ENCODE results near the gene TELO2. TPM values are rescaled to one million over a fixed set of nuclear protein-coding genes. Genes with fewer than 3 reads are reported as not detected.

TELO2 gene
- total RNA-seq, 2 donors from 2014 or later, result 85.0 to 91.7 TPM

GRCh38 chr16:1454561-1454960 is 38.6 kb upstream of the TELO2 start:
- DNase-seq, result no peak
- TF ChIP-seq CTCF (conservative IDR thresholded peaks at IDR 0.05), result no peak
- no peaks in the 10 kb centered on the region for H3K4me1 Mint-ChIP-seq
- H3K4me1 ChIP-seq (ENCODE audit: control insufficient read depth, insufficient read depth, low read length), result no peaks in the 10 kb centered on the region
- H3K4me3 ChIP-seq (ENCODE audit: low read length), result no peak overlapping the region
- H3K36me3 Mint-ChIP-seq (ENCODE audit: low read depth), result peaks cover 28% of the 10 kb centered on the region
- no peaks in the 10 kb centered on the region for H3K9me3 ChIP-seq (ENCODE audit: control insufficient read depth, low read length)
- H3K9ac ChIP-seq (ENCODE audit: extremely low read depth, low read length, poor library complexity, severe bottlenecking), result no peak overlapping the region
- H3K27me3 Mint-ChIP-seq (ENCODE audit: insufficient read depth), result no peaks in the 10 kb centered on the region
- H3K4me3 Mint-ChIP-seq, result no peak overlapping the region
- 92 to 94% methylated on average over 8 to 17 of the region's 17 CpGs for WGBS, 2 experiments (ENCODE audit: insufficient coverage in 1 of 2, insufficient read length in 1 of 2)
- H3K36me3 ChIP-seq (ENCODE audit: control insufficient read depth, insufficient read depth, low read length), result peaks cover 13% of the 10 kb centered on the region
- no peaks in the 10 kb centered on the region for H3K27me3 ChIP-seq (ENCODE audit: control insufficient read depth, insufficient read depth, low read length, poor library complexity, severe bottlenecking)
- no peak overlapping the region for H3K27ac ChIP-seq (ENCODE audit: low read depth, low read length)
- H3K9me3 Mint-ChIP-seq, result no peaks in the 10 kb centered on the region
- H3K27ac Mint-ChIP-seq, result no peak overlapping the region

GRCh38 chr16:1455190-1456171 is 37.7 kb upstream of the TELO2 start:
- no peaks in the 10 kb centered on the region for H3K9me3 ChIP-seq (ENCODE audit: control insufficient read depth, low read length)
- H3K4me1 Mint-ChIP-seq, result no peaks in the 10 kb centered on the region
- H3K4me1 ChIP-seq (ENCODE audit: control insufficient read depth, insufficient read depth, low read length), result no peaks in the 10 kb centered on the region
- WGBS, 2 experiments (ENCODE audit: insufficient coverage in 1 of 2, insufficient read length in 1 of 2), result 89 to 92% methylated on average over 24 to 40 of the region's 41 CpGs
- no peak overlapping the region for H3K27ac Mint-ChIP-seq
- H3K27ac ChIP-seq (ENCODE audit: low read depth, low read length), result no peak overlapping the region
- no peak for DNase-seq
- no peaks in the 10 kb centered on the region for H3K27me3 ChIP-seq (ENCODE audit: control insufficient read depth, insufficient read depth, low read length, poor library complexity, severe bottlenecking)
- H3K4me3 ChIP-seq (ENCODE audit: low read length), result no peak overlapping the region
- peaks cover 17% of the 10 kb centered on the region for H3K36me3 ChIP-seq (ENCODE audit: control insufficient read depth, insufficient read depth, low read length)
- H3K9ac ChIP-seq (ENCODE audit: extremely low read depth, low read length, poor library complexity, severe bottlenecking), result no peak overlapping the region
- no peaks in the 10 kb centered on the region for H3K9me3 Mint-ChIP-seq
- no peaks in the 10 kb centered on the region for H3K27me3 Mint-ChIP-seq (ENCODE audit: insufficient read depth)
- no peak for TF ChIP-seq CTCF (conservative IDR thresholded peaks at IDR 0.05)
- H3K4me3 Mint-ChIP-seq, result no peak overlapping the region
- H3K36me3 Mint-ChIP-seq (ENCODE audit: low read depth), result peaks cover 27% of the 10 kb centered on the region

- Histone ChIP-seq H3K36me3 (ENCODE audit: control insufficient read depth, insufficient read depth, low read length) (peaks cover 11% of the 10 kb centered on the region), H3K9me3 (ENCODE audit: control insufficient read depth, low read length) (no peaks in the 10 kb centered on the region), H3K4me1 (ENCODE audit: control insufficient read depth, insufficient read depth, low read length) (no peaks in the 10 kb centered on the region), H3K9ac (ENCODE audit: extremely low read depth, low read length, poor library complexity, severe bottlenecking) (no peak overlapping the region), H3K4me3 (ENCODE audit: low read length) (no peak overlapping the region), H3K27ac (ENCODE audit: low read depth, low read length) (no peak overlapping the region), H3K27me3 (ENCODE audit: control insufficient read depth, insufficient read depth, low read length, poor library complexity, severe bottlenecking) (no peaks in the 10 kb centered on the region)
- 90 to 96% methylated on average over 14 to 16 of the region's 16 CpGs for WGBS, 2 experiments (ENCODE audit: insufficient coverage in 1 of 2, insufficient read length in 1 of 2)
- Mint-ChIP-seq H3K27ac (no peak overlapping the region), H3K4me3 (no peak overlapping the region), H3K27me3 (ENCODE audit: insufficient read depth) (no peaks in the 10 kb centered on the region), H3K4me1 (no peaks in the 10 kb centered on the region), H3K36me3 (ENCODE audit: low read depth) (peaks cover 27% of the 10 kb centered on the region), H3K9me3 (no peaks in the 10 kb centered on the region)
- no peak for DNase-seq
- no peak for TF ChIP-seq CTCF (conservative IDR thresholded peaks at IDR 0.05)
Measured at GRCh38 chr16:1456951-1457350, 36.2 kb upstream of the TELO2 start.
